ENCODE measurements around the gene PLEKHM1.
A peak's percentile ranks its signal among the peaks of the same experiment; 100 is the strongest.
"Not testable (repeated sequence)": the region's sequence is repeated elsewhere in the genome, so short reads cannot be mapped to it uniquely, and the experiment has no call there.

The PLEKHM1 gene

DNA sequence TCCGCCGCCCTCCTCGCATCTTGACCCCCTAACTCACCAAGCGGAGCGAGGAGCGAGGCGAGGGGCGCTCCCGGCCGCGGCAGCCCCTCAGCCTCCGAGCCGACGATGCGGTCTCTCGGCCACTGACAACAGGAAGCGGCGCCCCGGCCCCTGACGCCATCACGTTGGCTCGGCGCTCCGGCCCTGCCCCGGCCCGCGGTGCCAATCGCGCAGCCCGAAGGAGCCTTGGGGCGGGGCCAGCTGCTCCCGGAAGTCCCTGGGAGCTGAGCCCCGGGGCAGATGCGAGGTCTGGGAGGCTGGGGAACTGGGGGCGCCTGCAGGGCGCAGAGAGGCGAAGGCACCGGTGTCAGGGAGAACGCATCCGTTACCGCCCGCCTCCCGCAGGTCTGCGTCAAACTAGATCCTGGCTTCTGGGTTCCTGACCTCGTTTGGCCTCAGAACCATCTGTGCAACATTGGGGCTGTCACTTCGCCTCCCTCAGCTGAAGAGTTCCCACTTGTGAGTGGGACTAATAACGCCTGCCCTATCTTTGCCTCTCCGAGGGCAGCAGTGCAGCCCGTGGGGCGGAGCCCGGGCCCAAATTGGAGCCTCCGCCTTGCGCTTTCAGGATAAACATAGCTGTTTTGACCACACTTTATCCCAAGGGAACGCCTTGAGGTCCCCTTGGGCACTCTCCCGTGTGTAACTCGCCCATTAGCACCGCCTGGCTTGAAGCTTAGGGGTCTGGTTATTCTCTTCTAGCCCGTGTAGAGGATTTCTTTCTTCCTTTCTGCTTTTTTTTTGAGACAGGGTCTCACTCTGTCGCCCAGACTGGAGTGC lies at the start of gene PLEKHM1:
TSS of gene PLEKHM1 (minus strand) at position 107 of the 819 bp plus-strand sequence. CDS start 8,237 bp downstream, outside the sequence.
- peak within 1 kb of the TSS; percentile 88 for H3K4me2 ChIP-seq (ENCODE audit: low read length)
- not testable (repeated sequence) for H3K79me2 ChIP-seq (ENCODE audit: control insufficient read depth, low read length); H3F3A ChIP-seq (ENCODE audit: control insufficient read depth, insufficient read depth); H4K20me1 ChIP-seq (ENCODE audit: control insufficient read depth, insufficient read depth, low read depth, low read length); H3K9me3 ChIP-seq (ENCODE audit: control insufficient read depth, insufficient read depth, low read length); H3K36me3 ChIP-seq (ENCODE audit: control insufficient read depth, low read length); H3K9me2 ChIP-seq (replicated peaks; ENCODE audit: control insufficient read depth, low read length); H3K27me3 ChIP-seq (ENCODE audit: control insufficient read depth, low read length)
- H3K4me1 ChIP-seq (ENCODE audit: control insufficient read depth, low read length), result peaks cover 13% of the 10 kb centered on the region
- peak within 1 kb of the TSS; percentile 69 for H3K27ac ChIP-seq (ENCODE audit: low read depth, low read length)
- H3K4me3 ChIP-seq (ENCODE audit: low read length), result peak within 1 kb of the TSS; percentile 82

DNA sequence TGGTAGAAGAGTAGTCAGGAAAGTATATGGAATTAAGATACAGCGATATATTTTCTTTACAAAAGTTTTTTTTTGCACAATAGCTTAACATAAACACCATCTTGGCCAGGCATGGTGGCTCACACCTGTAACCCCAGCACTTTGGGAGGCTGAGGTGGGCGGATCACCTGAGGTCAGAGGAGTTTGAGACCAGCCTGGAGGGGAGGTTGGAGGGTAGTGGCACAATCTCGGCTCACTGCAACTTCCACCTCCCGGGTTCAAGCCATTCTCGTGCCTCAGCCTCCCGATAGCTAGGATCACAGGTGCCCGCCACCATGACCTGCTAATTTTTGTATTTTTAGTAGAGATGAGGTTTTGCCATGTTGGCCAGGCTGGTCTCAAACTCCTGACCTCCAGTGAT lies 47.6 kb upstream of the PLEKHM1 start:
- H3K27me3 ChIP-seq (ENCODE audit: control insufficient read depth, low read length); H3K4me2 ChIP-seq (ENCODE audit: low read length); H3K4me3 ChIP-seq (ENCODE audit: low read length); H3K27ac ChIP-seq (ENCODE audit: low read depth, low read length); H3K36me3 ChIP-seq (ENCODE audit: control insufficient read depth, low read length); H3K79me2 ChIP-seq (ENCODE audit: control insufficient read depth, low read length); H3K4me1 ChIP-seq (ENCODE audit: control insufficient read depth, low read length); H3K9me3 ChIP-seq (ENCODE audit: control insufficient read depth, insufficient read depth, low read length); H3K9me2 ChIP-seq (replicated peaks; ENCODE audit: control insufficient read depth, low read length); H3F3A ChIP-seq (ENCODE audit: control insufficient read depth, insufficient read depth); H4K20me1 ChIP-seq (ENCODE audit: control insufficient read depth, insufficient read depth, low read depth, low read length): not testable (repeated sequence)

DNA sequence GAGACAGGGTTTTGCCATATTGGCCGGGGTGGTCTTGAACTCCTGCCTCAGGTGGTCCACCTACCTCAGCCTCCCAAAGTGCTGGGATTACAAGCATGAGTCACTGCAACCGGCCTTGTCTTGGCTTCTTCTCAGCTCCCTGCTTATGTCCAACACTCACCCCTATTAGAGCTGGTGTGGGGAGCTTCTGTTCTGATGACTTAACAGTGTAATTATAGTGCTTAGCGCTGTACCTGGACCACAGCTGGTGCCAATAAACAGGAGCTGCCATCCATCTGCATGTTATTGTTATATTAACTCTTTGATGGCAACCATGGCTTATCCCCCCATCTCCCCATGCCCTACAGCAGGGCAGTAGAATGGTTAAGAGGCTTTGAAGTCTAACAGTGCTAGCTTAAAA lies 15.6 kb upstream of the PLEKHM1 start:
- not testable (repeated sequence) for H3K4me1 ChIP-seq (ENCODE audit: control insufficient read depth, low read length); H3K9me2 ChIP-seq (replicated peaks; ENCODE audit: control insufficient read depth, low read length); H3K4me2 ChIP-seq (ENCODE audit: low read length); H3K9me3 ChIP-seq (ENCODE audit: control insufficient read depth, insufficient read depth, low read length); H3K36me3 ChIP-seq (ENCODE audit: control insufficient read depth, low read length); H4K20me1 ChIP-seq (ENCODE audit: control insufficient read depth, insufficient read depth, low read depth, low read length); H3K27me3 ChIP-seq (ENCODE audit: control insufficient read depth, low read length); H3F3A ChIP-seq (ENCODE audit: control insufficient read depth, insufficient read depth); H3K27ac ChIP-seq (ENCODE audit: low read depth, low read length); H3K79me2 ChIP-seq (ENCODE audit: control insufficient read depth, low read length); H3K4me3 ChIP-seq (ENCODE audit: low read length)

DNA sequence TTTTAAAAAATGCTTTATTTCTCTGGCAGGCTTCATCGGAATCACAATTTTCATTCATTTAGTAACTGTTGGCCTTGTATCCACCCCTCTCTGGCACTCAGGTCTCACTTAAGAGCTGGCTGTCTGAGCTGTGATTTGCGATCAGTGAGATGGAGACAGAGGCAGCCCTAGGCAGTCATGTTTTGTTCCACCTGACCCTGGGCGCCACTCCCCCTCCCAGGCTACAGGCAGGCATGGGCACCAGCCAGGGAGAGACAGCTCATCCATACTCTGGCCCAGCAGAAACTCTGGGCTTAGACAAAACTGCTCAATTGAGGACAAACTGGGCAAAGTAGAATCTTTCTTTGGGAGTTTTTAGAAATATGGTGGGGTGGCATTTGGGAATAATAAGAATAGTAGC lies 14.7 kb upstream of the PLEKHM1 start:
- not testable (repeated sequence) for H3K36me3 ChIP-seq (ENCODE audit: control insufficient read depth, low read length); H3K27me3 ChIP-seq (ENCODE audit: control insufficient read depth, low read length); H3K4me1 ChIP-seq (ENCODE audit: control insufficient read depth, low read length); H3K27ac ChIP-seq (ENCODE audit: low read depth, low read length); H3K79me2 ChIP-seq (ENCODE audit: control insufficient read depth, low read length); H3F3A ChIP-seq (ENCODE audit: control insufficient read depth, insufficient read depth); H3K4me3 ChIP-seq (ENCODE audit: low read length); H3K9me2 ChIP-seq (replicated peaks; ENCODE audit: control insufficient read depth, low read length); H3K9me3 ChIP-seq (ENCODE audit: control insufficient read depth, insufficient read depth, low read length); H3K4me2 ChIP-seq (ENCODE audit: low read length); H4K20me1 ChIP-seq (ENCODE audit: control insufficient read depth, insufficient read depth, low read depth, low read length)

DNA sequence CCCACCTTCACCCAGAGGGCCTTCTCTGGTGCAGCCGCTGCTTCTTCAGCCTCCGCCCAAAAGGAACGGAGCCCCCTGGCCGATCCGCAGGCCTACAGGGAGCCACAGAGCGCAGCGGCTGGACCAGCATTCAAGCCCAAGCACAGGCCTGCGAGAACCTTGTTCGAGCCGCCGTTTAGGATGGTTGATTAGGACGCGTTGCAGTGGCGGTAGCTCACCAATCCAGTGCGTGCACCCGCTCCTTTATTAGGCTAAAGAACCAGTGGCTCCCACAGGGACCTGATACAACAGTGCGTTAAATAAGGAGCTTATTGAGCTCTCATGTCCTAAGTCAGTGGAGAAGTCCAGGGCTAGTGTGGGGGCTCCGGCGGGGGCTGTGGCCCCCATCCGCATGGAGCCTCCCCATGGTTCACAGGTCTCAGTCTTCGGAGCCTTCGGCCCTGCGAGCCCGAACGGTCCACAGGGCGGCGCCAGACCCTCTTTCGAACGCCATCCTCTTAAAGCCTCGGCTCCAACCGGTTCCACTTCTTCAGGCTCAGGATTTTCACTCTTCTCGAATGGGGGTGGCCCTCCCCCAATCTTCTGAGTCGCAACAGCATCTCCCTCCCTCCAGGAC lies 10.7 kb upstream of the PLEKHM1 start:
- not testable (repeated sequence) for H3K4me2 ChIP-seq (ENCODE audit: low read length); H3K9me2 ChIP-seq (replicated peaks; ENCODE audit: control insufficient read depth, low read length); H3K79me2 ChIP-seq (ENCODE audit: control insufficient read depth, low read length); H3K27me3 ChIP-seq (ENCODE audit: control insufficient read depth, low read length); H3K4me3 ChIP-seq (ENCODE audit: low read length); H3K9me3 ChIP-seq (ENCODE audit: control insufficient read depth, insufficient read depth, low read length); H3K27ac ChIP-seq (ENCODE audit: low read depth, low read length); H4K20me1 ChIP-seq (ENCODE audit: control insufficient read depth, insufficient read depth, low read depth, low read length); H3F3A ChIP-seq (ENCODE audit: control insufficient read depth, insufficient read depth); H3K36me3 ChIP-seq (ENCODE audit: control insufficient read depth, low read length); H3K4me1 ChIP-seq (ENCODE audit: control insufficient read depth, low read length)

DNA sequence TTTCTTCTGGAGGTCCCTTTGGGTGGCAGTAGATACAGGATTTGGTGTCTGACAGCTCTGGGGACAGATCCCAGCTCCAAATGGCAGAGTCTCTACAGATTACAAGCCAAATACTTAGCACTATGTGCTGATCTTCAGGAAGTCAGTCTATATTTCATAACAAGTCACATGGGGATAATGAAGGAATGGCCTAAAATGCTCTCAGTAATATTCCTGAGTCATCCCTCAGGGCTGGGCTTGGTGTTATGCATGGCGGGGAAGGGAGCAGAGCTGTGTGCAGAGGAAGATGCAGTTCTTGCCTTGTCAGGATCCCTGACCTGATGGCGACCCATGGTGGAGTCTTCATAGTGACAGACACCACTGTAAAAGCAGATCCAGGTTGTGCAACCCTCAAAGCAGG lies 10.0 kb upstream of the PLEKHM1 start:
- H3K4me1 ChIP-seq (ENCODE audit: control insufficient read depth, low read length); H3K9me2 ChIP-seq (replicated peaks; ENCODE audit: control insufficient read depth, low read length); H3K36me3 ChIP-seq (ENCODE audit: control insufficient read depth, low read length); H3K9me3 ChIP-seq (ENCODE audit: control insufficient read depth, insufficient read depth, low read length); H4K20me1 ChIP-seq (ENCODE audit: control insufficient read depth, insufficient read depth, low read depth, low read length); H3F3A ChIP-seq (ENCODE audit: control insufficient read depth, insufficient read depth); H3K79me2 ChIP-seq (ENCODE audit: control insufficient read depth, low read length); H3K4me2 ChIP-seq (ENCODE audit: low read length); H3K4me3 ChIP-seq (ENCODE audit: low read length); H3K27ac ChIP-seq (ENCODE audit: low read depth, low read length); H3K27me3 ChIP-seq (ENCODE audit: control insufficient read depth, low read length): not testable (repeated sequence)

DNA sequence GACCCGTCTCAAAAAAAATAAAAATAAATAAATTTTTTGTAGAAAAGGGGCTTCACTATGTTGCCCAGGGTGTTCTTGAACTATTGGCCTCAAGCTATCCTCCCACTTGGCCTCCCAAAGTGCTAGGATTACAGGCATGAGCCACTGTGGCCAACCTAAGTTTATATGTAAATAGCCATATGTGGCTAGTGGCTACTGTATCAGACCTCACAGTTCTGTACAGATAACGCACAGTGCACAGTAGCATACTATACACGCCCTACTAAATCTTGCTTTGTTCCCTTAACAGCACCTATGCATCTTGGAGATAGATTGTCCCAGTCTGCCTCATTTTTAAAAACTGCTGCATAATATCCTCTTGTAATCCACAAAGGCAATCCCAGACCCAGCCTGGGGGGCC lies 8.7 kb upstream of the PLEKHM1 start:
- H3K36me3 ChIP-seq (ENCODE audit: control insufficient read depth, low read length), result not testable (repeated sequence)

DNA sequence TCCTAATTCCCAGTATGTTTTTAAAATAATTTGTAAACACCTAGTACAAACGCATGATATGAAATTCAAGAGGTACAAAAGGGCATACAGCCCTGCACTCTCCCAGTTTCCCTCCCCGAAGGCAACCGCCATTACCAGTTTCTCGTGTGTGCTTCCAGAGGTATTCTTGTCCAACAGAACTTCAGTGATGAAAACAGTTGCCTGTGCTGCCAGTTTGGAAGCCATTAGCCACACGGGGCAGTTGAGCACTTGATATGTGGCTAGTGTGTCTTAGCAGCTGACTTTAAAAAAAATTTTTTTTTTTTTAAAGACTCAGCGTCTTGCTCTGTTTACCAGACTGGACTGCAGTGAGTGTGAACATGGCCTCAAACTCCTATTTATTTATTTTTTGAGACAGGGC lies 7.9 kb upstream of the PLEKHM1 start:
- not testable (repeated sequence) for H3K36me3 ChIP-seq (ENCODE audit: control insufficient read depth, low read length); H4K20me1 ChIP-seq (ENCODE audit: control insufficient read depth, insufficient read depth, low read depth, low read length); H3K27me3 ChIP-seq (ENCODE audit: control insufficient read depth, low read length); H3K4me2 ChIP-seq (ENCODE audit: low read length); H3K4me1 ChIP-seq (ENCODE audit: control insufficient read depth, low read length); H3K4me3 ChIP-seq (ENCODE audit: low read length); H3K9me3 ChIP-seq (ENCODE audit: control insufficient read depth, insufficient read depth, low read length); H3K79me2 ChIP-seq (ENCODE audit: control insufficient read depth, low read length); H3K9me2 ChIP-seq (replicated peaks; ENCODE audit: control insufficient read depth, low read length); H3F3A ChIP-seq (ENCODE audit: control insufficient read depth, insufficient read depth); H3K27ac ChIP-seq (ENCODE audit: low read depth, low read length)

More for the DNA sequence above, 8.7 kb upstream of the PLEKHM1 start:
- H3F3A ChIP-seq (ENCODE audit: control insufficient read depth, insufficient read depth); H3K4me1 ChIP-seq (ENCODE audit: control insufficient read depth, low read length); H3K27ac ChIP-seq (ENCODE audit: low read depth, low read length); H3K27me3 ChIP-seq (ENCODE audit: control insufficient read depth, low read length); H3K9me3 ChIP-seq (ENCODE audit: control insufficient read depth, insufficient read depth, low read length); H3K9me2 ChIP-seq (replicated peaks; ENCODE audit: control insufficient read depth, low read length); H3K4me2 ChIP-seq (ENCODE audit: low read length); H3K79me2 ChIP-seq (ENCODE audit: control insufficient read depth, low read length); H3K4me3 ChIP-seq (ENCODE audit: low read length); H4K20me1 ChIP-seq (ENCODE audit: control insufficient read depth, insufficient read depth, low read depth, low read length): not testable (repeated sequence)

Measured in DOHH2 (cell line).